GM18873 (cell line): ENCODE measurements around the gene BPIFB2.
"Not testable (repeated sequence)": the region's sequence is repeated elsewhere in the genome, so short reads cannot be mapped to it uniquely, and the experiment has no call there.

Experiments
- ATAC-seq: cut with Tn5 transposase; IDR thresholded peaks from one replicate; pipeline ENCODE4 v1.9.1; 2021; ENCODE audit warnings: mild to moderate bottlenecking, moderate library complexity, moderate number of reproducible peaks; ENCODE audit not compliant: unreplicated experiment, low FRiP score

Gene BPIFB2

DNA sequence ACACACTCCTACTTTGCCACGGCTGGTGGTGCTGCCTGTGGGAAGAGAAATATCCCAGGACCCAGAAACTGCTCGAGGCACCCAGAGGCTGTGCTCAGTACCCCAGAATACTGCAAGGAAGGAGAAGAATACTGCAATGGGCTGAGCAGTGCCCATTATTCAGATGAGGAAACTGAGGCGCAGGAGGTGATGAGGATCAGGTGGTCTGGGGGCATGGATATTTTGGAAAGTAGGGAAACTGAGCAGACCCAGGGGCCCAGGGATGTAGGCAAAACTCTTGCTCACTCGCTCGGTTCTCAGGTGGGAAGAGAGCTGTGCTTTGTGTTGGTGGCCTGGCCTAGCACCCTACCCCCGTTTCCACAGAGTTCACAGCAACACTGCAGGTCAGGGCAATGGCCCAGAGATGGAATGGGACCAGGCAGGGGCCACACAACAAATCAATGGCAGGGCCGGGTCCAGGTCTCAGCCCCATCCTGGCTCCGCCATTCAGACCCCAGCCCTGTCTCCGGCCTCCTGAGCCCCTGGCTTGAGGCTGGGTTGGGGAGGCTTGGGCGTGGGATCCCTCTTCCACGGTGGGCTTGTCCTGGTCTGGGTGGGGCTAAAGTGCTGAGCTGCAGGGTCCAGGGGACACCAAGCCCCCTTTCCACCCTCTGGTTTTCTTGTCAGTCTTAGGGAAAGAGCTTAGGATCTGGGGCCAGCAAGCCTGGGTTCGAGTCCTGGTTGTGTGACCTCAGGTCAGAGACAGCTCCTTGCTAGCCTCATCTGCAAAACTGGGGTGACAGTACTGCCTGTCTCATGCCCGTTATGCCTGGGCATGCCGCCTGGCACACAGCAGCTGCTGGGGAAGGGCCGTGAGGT, 37.2 kb upstream of the BPIFB2 start:
- ATAC-seq = no peak

DNA sequence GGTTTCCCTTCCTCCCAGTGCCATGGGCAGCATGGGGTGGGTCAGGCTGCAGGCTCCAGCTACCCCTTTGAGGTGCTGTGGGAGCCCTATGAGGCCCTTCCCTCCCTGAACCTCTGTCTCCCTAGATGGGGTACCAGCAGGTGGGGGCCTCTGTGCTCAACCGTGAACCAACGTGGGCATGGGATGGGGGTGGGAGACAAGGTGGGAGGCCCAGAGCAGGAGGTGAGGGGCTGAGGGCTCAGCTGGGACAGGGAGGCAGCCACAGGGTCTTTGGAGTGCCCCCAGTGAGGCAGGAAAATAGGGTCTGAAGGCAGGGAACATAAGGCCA, 36.6 kb upstream of the BPIFB2 start:
- ATAC-seq = no peak

DNA sequence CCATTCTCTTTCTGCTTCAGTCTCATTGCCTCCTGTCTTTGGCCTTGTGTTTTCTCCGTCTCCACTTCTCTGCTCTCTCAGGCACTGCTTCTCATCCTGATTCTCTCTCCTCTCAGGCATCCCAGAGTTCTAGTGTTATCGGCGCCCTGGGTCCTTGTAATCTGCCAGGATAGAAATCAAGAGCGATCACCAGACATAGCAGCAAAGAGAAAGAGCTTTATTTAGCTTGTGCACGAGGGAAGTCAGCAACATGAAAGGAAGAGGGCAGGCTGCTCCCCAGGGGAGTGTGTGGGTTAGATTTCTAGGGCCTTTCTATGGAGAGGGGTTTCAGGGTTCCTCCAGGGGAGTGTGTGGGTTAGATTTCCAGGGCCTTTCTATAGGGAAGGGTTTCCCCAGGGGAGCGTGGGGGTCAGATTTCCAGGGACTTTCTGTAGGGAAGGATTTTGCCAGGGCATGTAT, 35.8 kb upstream of the BPIFB2 start:
- no peak for ATAC-seq

DNA sequence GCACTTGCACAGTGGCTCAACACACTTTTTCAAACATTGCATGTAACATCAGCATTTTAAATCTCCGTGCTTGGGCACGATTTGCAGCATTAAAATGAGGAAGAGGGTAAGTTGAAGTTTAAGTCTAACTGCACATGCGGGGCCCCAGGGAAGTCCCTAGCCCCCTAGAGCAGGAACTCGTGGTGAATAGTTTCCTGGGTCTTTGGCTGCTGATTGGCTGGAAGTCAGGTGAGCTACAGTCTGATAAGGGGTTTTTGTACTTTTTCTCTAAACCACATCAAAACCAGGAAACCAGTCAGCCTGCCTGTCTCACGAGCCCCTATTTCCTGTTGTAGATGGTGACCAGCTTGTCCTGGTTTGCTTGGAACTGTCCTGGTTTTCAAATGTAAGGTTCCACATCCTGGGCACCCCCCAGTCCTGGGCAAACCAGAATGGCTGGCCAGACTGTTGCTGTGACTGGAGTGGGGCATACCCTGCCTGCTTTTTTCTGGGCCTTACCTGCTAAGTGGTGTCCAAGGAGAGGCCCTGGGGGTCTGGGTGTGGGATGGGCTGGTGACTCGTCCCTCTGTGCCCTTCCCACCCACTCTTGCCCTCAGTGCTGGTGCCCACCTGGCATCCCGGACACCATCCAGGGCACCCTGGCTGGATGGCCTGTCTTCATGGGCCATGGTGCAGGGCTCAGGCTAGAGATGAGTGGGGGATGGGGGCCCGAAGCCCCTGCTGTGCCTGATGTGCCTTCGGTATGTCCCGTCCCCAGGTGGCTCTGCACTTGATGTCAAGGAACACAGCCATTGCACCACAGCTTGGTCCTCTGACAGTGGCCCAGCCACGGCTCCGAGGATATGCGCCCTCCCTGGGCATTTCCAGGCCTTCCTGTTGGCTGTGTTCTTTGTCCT, 35.1 kb upstream of the BPIFB2 start:
- ATAC-seq = peak; percentile 76

DNA sequence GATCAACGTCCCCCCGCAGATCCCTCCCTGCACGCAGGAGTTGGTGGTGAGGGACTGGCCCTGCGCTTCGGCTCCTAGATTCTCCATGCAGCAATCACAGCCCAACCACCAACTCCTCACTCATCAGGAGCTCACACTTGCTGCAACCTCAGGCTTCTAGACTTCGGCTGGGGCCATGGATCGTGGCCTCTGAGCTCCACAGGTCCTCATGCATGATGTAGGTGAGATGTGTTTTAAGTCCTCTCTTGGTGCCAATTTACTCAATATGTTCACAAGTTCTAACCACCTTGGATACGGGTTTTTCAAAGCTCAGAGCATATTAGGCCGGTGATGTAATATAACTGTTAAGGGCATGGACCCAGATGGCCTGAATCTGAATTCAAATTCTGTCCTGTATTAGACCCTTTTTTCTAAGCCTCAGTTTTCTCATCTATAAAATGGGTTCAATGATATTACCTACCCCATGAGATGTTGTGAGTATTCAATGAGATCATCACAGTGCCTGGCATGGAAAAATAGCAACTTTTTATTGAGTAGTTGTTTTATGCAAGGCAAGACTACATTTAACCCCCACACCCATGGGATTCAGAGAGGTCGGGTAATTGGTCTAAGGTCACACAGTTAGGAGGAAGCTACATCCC, 34.3 kb upstream of the BPIFB2 start:
- ATAC-seq = no peak

DNA sequence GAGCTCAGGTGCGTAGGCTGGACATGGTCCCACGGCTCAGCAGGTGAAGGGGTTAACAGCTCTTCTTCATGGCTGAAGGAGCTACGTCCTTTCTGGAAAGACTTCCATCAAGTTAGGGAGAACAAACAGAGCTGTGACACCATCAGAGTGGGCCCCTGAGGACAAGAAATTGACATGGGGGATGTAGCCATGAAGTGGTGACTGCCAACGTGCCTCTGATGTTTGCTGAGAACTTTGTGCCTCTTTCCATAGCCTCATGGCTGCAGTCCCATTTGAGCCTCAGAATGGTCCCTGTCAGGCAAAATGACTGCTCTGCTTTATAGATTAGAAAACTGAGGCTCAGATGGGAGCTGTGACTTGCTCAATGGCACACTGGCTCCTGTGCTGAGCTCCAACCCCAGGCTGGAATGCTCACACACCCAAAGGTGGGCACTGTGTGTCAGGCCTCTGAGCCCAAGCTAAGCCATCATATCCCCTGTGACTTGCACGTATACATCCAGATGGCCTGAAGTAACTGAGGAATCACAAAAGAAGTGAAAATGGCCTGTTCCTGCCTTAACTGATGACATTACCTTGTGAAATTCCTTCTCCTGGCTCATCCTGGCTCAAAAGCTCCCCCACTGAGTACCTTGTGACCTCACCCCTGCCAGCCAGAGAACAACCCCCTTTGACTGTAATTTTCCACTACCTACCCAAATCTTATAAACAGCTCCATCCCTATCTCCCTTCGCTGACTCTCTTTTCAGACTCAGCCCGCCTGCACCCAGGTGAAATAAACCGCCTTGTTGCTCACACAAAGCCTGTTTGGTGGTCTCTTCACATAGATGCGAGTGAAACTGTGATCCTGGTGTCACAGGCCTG, 33.1 kb upstream of the BPIFB2 start:
- ATAC-seq = not testable (repeated sequence)

DNA sequence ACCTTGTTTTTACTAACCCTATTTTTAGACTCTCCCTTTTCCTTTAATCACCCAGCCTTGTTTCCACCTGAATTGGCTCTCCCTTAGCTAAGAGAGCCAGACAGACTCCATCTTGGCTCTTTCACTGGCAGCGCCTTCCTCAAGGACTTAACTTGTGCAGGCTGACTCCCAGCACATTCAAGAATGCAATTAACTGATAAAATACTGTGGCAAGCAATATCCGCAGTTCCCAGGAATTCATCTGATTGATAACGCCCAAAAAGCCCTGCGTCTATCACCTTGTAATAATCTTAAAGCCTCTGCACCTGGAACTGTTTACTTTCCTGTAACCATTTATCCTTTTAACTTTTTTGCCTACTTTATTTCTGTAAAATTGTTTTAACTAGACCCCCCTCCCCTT, 32.4 kb upstream of the BPIFB2 start:
- not testable (repeated sequence) for ATAC-seq

DNA sequence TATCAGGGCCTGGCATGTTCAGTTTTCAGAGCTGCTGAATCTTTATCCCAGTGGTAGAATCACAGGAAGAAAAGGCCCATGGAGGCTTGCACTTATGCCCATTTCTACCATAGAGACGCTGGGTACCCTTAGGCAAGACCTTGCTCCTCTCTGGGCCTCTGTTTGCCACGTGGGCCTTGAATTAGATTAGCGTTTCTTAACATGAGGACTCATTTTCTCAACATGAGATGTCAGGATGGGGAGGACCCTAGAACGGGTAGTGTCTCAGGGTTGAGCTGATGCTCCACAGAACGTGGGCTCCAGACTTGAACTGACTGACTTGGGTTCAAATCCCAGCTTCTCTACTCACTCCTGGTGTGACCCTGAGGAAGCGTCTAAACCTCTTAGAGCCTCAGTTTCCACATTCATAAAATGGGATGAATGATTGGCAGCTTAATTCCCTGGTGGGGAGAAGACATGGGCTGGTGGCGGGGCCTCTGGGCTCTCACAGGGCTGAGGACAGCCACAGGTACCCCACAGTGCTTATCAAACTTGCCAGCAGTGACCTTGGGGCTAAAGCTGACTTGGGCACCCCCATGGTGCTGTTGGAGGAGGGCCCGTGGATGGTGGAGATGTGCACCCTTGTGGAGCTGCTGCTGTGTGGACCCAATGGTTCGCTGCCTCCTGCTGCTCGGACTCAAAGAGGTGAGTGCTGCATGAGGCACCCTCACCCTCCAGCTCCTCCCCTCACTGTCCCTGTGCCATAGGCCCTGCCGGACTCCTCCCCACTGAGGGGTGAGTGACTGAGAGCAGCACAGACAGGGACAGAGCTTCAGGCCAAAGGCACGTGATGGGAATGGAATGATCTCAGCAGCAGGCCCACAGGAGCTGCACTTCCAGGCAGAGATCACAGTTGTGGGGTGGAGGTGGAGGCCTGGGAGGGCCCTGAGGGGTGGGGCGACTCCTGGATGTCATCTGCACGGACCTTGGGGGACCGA, 31.5 kb upstream of the BPIFB2 start:
- no peak for ATAC-seq

DNA sequence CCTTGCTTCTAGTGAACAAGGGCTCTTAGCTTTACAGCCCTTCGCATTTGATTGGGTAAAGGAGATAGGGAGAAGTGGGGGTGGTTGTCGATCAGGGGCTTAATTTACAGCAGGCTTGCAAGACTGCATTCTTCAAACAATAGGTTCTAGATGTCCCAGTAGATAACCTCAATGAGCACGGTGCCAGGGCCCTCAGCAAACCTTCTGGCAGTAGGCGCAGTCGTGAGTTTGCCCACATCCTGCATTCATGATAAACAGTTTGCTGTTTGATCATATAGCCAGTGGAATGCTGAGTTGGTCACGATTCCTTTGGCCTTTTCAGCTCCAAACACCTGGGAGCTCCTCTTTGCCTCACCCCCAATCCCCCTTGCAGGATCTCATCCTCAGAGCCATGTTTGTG, 30.8 kb upstream of the BPIFB2 start:
- no peak for ATAC-seq

DNA sequence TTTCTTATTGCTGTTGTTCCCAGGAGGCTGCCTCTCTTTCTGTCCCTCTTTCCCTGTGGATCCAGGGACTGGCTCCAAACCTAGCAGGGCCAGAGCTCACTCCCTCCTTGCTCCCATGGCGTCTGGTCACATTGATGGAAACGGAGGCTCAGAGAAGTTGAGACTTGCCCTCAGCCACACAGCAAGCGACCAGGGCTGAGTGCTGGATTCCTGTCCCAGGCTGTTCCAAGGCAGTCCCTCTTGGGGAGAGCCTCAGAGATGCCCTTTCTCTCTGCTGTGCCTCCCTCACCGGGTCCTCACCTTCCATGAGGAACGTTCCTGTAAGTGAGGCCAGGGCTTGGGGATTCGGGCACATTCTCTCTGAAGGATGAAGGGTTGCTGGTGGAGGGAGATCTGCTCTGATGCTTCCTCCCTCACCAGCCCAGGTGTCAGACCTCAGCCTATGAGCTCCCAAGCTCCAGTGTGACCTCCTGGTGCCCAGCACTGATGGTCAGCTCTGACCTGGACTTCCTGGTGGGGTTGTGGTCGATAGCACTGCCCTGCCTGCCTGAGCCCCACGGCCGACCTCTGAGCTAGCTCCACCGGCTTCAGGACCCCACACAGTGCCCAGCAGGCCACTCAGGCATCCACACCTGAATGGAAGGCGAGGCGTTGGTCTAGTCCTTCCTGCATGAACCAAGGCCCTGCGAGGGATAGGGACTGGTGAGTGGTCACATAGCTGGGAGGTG, 30.1 kb upstream of the BPIFB2 start:
- no peak for ATAC-seq

DNA sequence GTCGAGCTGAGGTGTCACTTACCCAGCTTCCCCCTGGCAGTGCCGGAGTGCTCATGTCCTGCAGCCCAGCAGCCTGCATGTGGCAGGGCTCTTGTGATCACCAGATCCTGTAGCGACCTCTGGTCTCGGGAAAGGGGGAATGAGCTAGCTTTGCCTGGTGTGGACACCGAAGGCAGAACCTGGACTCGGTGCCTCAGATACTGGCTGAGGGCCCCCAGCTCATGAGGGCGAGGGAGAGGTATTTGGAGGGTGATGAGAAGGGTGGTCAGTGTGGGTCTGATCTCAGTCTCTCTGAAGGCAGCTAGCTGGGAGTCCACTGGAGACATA, 29.5 kb upstream of the BPIFB2 start:
- ATAC-seq = no peak

DNA sequence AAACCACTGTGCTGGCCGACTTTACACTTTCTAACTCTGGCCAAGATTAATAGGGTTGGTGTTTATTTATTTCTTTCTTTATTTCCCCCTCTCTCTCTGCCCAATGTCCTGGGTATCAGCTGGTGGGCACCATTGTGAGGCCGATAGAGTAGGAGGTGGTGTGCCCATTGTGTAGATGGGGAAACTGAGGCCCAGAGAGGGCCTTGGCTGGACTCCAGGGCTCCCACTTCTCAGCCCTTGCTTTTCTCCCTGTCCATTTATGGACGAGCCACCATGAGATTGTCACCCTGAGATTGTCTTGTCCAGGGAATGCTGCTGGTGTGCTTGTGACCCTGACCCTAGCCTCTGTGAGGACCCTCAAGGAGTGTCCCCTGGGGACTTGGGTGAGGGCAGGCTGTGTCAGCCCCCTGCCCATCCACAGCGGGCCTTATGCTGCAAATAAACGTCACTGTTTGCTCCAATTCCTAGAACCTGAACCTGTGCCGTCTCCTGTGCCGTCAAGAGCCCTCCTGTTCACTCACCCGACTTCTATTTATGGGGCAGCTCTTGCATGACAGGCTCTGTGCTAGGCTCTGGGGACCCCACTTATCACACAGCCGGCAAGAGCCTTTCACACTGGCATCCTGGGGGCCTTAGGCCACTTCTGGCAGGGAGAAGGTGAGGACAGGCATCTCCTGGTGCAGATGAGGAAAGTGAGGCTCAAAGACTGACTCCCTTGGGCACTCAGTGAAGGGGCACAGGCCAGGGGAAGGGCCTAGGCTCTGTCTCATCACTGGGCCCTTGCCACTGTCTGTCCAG, 28.1 kb upstream of the BPIFB2 start:
- ATAC-seq = no peak

DNA sequence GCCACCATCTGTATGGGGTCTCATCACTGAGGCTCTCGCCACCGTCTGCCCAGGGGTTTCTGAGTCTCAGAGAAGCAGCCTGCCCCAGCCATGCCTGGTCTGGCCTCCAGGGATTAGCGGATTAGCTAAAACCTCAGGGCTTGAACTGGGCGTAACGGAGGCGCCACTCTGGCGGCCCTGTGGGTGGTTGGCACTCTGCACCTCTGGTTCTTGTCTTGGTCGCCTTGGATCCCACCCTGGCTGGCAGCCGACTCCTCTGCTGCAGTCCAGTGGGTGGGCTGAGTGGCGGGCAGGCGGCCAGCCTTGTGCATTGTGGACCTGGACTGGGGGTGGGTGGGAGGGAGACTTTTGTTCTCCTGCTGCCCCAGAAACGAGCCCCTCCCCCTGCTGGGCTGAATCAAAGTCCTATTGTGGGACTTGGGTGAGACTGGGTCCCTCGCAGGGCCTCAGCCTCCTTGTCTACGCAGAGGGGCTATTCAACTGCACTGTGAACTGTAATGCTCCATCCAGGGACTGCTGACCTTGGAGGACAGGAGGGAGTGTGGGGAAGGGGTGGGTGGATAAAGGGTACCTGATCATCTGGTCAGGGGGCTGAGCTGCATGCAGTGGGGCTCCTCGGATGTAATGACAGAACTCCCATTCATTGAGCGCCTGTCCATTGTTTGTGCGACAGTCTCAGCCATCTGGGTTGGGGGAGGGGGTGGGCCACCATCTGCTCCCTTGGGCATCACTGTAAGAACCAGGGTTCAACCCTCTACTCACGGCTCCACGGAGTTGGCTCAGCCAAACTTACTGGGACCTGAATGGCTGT, 27.2 kb upstream of the BPIFB2 start:
- no peak for ATAC-seq

DNA sequence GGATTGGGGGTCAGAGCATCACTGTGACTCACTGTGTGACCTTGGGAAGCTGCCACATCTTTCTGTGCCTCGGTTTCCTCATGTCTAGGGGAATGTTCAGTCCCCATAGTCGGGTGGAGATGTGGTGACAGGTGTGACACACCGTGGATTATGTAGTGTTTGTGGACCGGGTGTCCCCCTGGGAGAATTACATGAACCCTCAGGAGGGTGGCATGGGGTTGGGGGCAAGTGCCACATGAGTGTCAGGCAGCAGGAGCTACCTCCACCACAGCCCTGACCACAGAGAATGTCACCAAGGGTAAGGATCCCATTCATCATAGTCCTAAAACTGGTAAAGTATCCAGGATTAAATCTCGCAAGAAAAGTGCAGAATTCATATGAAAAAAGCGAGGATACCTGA, 26.5 kb upstream of the BPIFB2 start:
- no peak for ATAC-seq

DNA sequence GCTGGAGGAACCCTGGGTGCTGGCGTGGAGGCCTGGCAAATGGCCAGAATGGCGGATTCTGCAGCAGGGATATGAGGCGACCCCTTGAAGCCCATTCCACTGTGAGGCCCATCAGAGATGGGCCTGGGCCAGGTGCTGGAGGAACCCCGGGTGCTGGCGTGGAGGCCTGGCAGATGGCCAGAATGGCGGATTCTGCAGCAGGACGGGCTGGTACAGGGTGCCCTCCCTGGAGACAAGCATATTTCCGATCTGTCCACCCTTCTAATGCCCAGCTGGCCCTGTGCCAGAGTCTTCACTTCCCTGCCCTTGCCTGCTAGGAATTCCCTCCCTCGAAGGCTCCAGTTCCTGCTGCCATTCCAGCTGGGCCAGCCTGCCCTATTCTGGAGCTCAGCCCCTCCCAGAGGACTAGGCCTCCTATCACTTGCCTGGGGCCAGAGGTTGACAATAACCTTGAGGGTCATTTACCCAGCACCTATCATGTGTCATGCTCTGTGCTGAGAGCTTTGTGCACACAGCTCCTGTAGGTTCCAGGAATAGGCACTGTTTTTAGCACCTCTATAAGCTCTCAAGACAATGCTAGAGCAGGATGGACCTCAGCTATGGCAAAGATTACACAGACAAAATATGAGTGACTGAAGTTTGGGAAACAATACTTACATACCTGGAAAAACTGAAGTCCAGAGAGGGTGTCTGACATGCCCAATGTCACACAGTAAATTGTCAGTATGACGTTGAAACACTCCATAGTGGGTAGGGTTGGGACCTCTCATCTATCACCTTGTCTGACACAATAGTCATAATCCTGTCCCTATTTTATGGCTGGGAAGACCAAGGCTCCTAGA, 24.7 kb upstream of the BPIFB2 start:
- ATAC-seq = no peak

DNA sequence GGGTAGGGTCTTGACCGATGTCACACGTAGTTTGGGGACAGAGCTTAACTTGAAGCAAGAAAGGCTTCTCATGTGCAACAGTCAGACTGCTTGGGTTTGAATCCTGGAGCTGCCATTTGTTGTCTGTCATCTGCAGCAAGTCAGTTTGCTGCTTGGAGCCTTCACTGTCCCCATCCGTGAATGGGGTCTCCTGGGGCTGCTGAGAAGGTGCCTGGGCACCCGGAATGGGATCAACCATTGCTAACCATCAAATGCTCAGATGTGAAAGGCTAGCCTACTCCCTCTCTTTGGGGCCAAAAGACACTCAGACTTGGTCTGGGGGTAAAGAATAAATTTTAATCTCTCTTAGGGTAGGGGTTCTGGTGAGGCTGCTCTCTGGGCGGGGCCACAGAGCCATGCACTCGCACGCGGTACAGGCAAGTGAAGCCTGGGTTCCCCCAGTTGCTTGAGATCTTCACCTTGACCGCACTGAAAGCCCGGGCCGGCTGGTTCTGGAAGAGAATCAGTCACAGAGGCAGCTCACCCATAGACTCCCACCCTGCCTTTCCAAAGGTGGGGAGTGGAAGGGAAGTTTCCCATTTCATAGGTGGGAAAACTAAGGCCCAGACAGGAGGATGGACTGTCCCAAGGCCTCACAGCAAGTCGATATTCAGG, 23.9 kb upstream of the BPIFB2 start:
- no peak for ATAC-seq
